Naive thymus-derived CD8-positive, alpha-beta T cell (primary cell): Measurements from ENCODE around the gene ZNF469. TPM values are rescaled to one million over a fixed set of nuclear protein-coding genes. Genes with fewer than 3 reads are reported as not detected.
A peak's percentile ranks its signal among the peaks of the same experiment; 100 is the strongest.
"Not testable (repeated sequence)": the region's sequence is repeated elsewhere in the genome, so short reads cannot be mapped to it uniquely, and the experiment has no call there.

ENCODE experiments used
- ATAC-seq, 2 donors: fragments of 150-1000 bp; cut with Tn5 transposase in 1 of 2; sonication (Bioruptor Pico), chemical (Tn5 transposase) in 1 of 2; 1 replicate in 1 of 2; 2 replicates in 1 of 2; pipeline ENCODE4 v1.10.0; 2021; ENCODE audit warnings: mild to moderate bottlenecking in 2 of 2, moderate library complexity in 2 of 2
- POLR2A ChIA-PET: fragments of 350-600 bp; sonication (Branson Sonifier 250); formaldehyde crosslinking; loops from one replicate; lab custom pipeline; 2021; ENCODE audit warnings: antibody characterized with exemption; lab: Charles Lee
- DNase-seq, 10 donors: peaks; one replicate each; pipeline versions ENCODE4 v3.0.0 to v3.0.0-alpha.2; 2020 to 2022
- H3K27ac Mint-ChIP-seq, 10 donors: one replicate each; pipeline ENCODE4 v1.8.0; 2020 to 2022; ENCODE audit warnings: mild to moderate bottlenecking in 10 of 10, mixed read lengths in 10 of 10, moderate library complexity in 4 of 10, inconsistent platforms in 1 of 10
- H3K27me3 Mint-ChIP-seq, 5 donors: one replicate each; pipeline ENCODE4 v1.8.0; 2021 to 2022; ENCODE audit warnings: mixed read lengths in 5 of 5
- H3K36me3 Mint-ChIP-seq, 3 donors: one replicate each; pipeline ENCODE4 v1.8.0; 2020 to 2022; ENCODE audit warnings: mixed read lengths in 3 of 3, mild to moderate bottlenecking in 2 of 3, inconsistent platforms in 1 of 3
- H3K4me1 Mint-ChIP-seq, 4 donors: one replicate each; pipeline ENCODE4 v1.8.0; 2021 to 2022; ENCODE audit warnings: mixed read lengths in 4 of 4
- H3K4me3 Mint-ChIP-seq, 10 donors: one replicate each; pipeline ENCODE4 v1.8.0; 2020 to 2022; ENCODE audit warnings: mild to moderate bottlenecking in 10 of 10, mixed read lengths in 10 of 10, moderate library complexity in 6 of 10, inconsistent platforms in 1 of 10
- H3K9me3 Mint-ChIP-seq, 9 donors: one replicate each; pipeline ENCODE4 v1.8.0; 2020 to 2022; ENCODE audit warnings: mixed read lengths in 9 of 9, mild to moderate bottlenecking in 3 of 9, inconsistent platforms in 1 of 9, moderate library complexity in 1 of 9
- polyA plus RNA-seq, 3 donors: library from polyadenylated mRNA; unstranded; fragments of 300-500 nt; fragmentation: Illumina TruSeq; gene quantifications; one replicate each; pipeline ENCODE4 v1.2.3, GENCODE V29; 2021
- total RNA-seq, 8 experiments: library from RNA in 2 of 8; stranded (reverse) in 2 of 8; gene quantifications; one replicate each; pipeline ENCODE4 v1.2.3 and lab custom pipeline; 2021 to 2026

ZNF469 gene
- total and polyA plus RNA-seq, 5 experiments from 2014 or later = 0.01 to 2.1 (median 0.10) TPM

DNA sequence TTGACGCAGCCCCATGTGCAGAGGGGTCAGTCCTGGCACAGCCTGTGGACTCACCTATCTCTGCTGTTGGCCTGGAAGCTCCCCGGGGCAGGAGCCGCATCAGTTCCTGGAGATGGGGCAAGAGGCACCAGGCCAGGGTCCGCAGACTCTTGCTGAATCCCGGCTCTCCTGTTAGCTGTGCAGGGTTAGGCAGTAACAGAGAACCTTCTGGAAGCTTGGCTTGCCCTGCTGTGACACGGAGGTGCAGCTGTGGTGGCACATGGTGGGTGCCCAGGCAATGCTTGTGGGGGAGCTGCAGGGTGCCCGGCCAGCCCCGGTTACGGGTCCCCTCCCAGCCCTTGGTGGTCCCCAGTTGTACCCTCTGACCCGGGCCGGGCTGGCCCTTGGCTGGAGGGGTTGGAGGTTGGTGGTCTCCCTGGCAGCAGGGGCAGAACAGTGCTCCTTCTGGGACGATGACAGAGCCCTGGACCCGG, 26.0 kb upstream of the ZNF469 start:
- DNase-seq (peak in 1 of 10 donors; percentile 58), ATAC-seq (no peak)
- Mint-ChIP-seq H3K36me3 (no peaks in the 10 kb centered on the region), H3K4me1 (no peaks in the 10 kb centered on the region), H3K9me3 (peaks cover 0 to 5% (median 1%) of the 10 kb centered on the region in 9 donors), H3K27ac (no peak overlapping the region), H3K4me3 (no peak overlapping the region), H3K27me3 (peaks cover 0 to 5% (median 0%) of the 10 kb centered on the region in 5 donors)
- POLR2A ChIA-PET = interaction anchor here (0.8 kb wide), 1 partner anchor 9 kb away, joined by 3 read pairs; no protein-coding TSS in a partner anchor

DNA sequence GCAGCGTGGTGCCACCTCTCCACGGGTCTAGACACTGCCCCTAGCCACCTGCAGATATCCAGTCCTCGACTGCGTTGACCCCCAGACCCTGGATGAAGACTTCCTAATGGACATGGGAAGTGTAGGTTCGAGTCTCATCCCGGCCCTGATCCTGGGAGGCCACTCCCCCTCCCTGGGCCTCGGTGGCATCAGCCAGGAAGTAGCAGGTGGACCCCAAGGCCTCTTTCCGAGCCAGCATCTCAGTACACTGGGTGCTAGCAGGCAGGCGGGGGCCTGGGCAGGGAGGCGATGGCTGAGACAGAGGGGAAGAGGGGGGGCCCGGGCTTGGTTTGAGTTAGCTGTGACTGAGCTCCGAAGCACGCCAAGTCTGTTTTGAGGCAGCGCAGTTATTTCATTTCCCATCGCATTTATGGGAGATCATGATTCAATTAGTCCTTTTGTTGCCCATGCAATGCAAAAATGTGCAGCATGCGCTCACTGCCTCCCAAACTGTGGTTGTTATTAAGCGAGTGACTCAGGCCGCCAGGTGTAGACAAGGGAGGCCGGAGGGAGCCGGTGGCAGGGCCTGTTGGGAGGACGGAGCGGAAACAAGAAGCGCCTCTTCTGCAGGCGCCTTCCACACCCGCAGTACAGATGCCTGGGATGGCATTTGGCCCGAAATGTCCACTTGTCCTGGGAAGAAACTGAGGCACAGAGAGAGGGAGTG, 25.3 kb upstream of the ZNF469 start:
- DNase-seq (peak in 1 of 10 donors; percentile 51), ATAC-seq (no peak)
- Mint-ChIP-seq H3K27ac (no peak overlapping the region), H3K9me3 (peaks cover 0 to 12% (median 4%) of the 10 kb centered on the region in 9 donors), H3K36me3 (peaks cover 0 to 6% (median under 1%) of the 10 kb centered on the region in 3 donors), H3K4me1 (no peaks in the 10 kb centered on the region), H3K4me3 (no peak overlapping the region), H3K27me3 (peaks cover 0 to 10% (median 2%) of the 10 kb centered on the region in 5 donors)
- POLR2A ChIA-PET = no interaction called here

DNA sequence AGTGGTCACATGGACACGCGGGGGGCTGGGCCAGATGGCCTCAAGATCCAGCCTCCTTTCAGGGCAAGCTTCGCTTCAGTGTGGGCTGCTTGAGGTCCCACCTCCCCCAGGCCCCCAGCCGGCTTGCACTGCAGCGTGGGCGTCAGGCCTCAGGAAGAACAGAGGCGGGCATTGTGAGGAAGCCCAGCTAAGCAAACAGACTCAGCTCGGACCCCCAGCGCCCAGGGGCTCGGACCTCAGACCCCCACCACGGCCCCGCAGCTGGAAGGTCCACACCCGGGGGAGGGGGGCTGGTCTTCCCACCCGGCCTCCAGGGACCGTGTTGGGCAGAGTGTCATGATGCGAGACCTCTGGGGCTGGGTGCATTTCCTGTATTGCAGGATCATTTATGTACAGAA, 24.7 kb upstream of the ZNF469 start:
- Mint-ChIP-seq H3K27me3 (peaks cover 0 to 14% (median 3%) of the 10 kb centered on the region in 5 donors), H3K4me3 (no peak overlapping the region), H3K9me3 (peaks cover 0 to 18% (median 9%) of the 10 kb centered on the region in 9 donors), H3K36me3 (peaks cover 0 to 12% (median 5%) of the 10 kb centered on the region in 3 donors), H3K27ac (no peak overlapping the region), H3K4me1 (no peaks in the 10 kb centered on the region)
- ATAC-seq (no peak), DNase-seq (peak in 1 of 10 donors; percentile 24)
- POLR2A ChIA-PET = no interaction called here

DNA sequence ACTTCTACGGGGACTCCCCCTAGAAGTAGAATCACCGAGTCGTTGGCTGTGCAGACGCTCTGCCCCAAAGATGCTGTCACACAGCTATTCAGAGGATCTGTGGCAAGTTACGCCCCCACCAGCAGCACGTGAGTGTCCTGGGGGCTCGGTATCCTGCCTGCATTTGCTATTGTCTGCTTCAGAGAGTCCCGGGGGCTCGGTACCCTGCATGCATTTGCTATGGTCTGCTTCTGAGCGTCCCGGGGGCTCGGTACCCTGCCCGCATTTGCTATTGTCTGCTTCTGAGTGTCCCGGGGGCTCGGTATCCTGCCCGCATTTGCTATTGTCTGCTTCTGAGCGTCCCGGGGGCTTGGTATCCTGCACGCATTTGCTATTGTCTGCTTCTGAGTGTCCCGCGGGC, 23.8 kb upstream of the ZNF469 start:
- DNase-seq (peak in 1 of 10 donors; percentile 50), ATAC-seq (no peak)
- Mint-ChIP-seq H3K36me3 (peaks cover 0 to 21% (median 8%) of the 10 kb centered on the region in 3 donors), H3K27me3 (peaks cover 5 to 22% (median 8%) of the 10 kb centered on the region in 5 donors), H3K4me3 (no peak overlapping the region), H3K4me1 (no peaks in the 10 kb centered on the region), H3K9me3 (peaks cover 0 to 28% (median 12%) of the 10 kb centered on the region in 9 donors), H3K27ac (peak overlapping the region in 1 of 10 donors; percentile 49)
- POLR2A ChIA-PET = no interaction called here

DNA sequence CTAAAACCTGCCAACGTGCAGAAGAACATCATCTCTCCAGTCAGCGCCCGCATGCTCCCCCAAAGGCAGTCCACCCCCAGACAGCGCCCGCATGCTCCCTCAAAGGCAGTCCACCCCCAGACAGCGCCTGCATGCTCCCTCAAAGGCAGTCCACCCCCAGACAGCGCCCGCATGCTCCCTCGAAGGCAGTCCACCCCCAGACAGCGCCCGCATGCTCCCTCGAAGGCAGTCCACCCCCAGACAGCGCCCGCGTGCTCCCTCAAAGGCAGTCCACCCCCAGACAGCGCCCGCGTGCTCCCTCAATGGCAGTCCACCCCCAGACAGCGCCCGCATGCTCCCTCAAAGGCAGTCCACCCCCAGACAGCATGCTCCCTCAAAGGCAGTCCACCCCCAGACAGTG, 22.4 kb upstream of the ZNF469 start:
- H3K27ac Mint-ChIP-seq, H3K4me3 Mint-ChIP-seq, POLR2A ChIA-PET, H3K4me1 Mint-ChIP-seq, DNase-seq, ATAC-seq: not testable (repeated sequence)
- peaks cover 0 to 22% (median 8%) of the 10 kb centered on the region in 3 donors for H3K36me3 Mint-ChIP-seq
- H3K9me3 Mint-ChIP-seq = peaks cover 0 to 29% (median 12%) of the 10 kb centered on the region in 9 donors
- H3K27me3 Mint-ChIP-seq = peaks cover 5 to 24% (median 10%) of the 10 kb centered on the region in 5 donors

DNA sequence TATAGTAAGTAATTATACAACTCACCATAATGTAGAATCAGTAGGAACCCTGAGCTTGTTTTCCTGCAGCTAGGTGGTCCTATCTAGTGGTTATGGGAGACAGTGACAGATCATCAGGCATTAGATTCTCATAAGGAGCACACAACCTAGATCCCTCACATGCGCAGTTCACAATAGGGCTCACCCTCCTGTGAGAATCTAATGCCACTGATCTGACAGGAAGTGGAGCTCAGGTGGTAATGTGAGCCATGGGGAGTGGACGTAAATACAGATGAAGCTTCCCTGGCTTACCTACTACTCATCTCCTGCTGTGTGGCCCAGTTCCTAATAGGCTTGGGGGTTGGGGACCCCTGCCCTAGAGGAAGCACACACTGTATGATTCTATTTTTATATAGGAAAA, 21.8 kb upstream of the ZNF469 start:
- peaks cover 0 to 22% (median 8%) of the 10 kb centered on the region in 3 donors for H3K36me3 Mint-ChIP-seq
- H3K4me3 Mint-ChIP-seq = no peak overlapping the region
- DNase-seq (no peak), ATAC-seq (no peak)
- H3K9me3 Mint-ChIP-seq = peaks cover 0 to 29% (median 12%) of the 10 kb centered on the region in 9 donors
- no peaks in the 10 kb centered on the region for H3K4me1 Mint-ChIP-seq
- H3K27me3 Mint-ChIP-seq = peaks cover 5 to 24% (median 10%) of the 10 kb centered on the region in 5 donors
- H3K27ac Mint-ChIP-seq = no peak overlapping the region
- POLR2A ChIA-PET = no interaction called here

DNA sequence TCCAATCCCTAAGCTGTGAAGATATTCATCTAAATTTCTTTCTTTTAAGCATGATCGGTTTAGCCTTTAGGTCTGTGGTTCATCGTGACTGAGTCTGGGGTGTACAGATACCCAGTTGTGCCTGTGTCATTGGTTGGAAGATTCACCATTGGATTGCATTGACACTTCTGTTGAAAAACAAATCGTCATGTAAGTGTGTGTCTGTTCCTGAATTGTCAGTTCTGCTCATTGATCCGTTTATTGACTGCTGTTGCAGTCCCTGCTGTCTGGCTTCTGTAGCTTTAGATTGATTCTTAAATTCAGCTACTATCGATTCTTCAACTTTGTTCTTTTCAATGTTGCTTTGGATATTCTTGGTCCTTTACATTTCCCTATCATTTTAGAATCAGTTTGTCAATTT, 21.0 kb upstream of the ZNF469 start:
- H3K36me3 Mint-ChIP-seq = peaks cover 0 to 22% (median 8%) of the 10 kb centered on the region in 3 donors
- ATAC-seq (no peak), DNase-seq (no peak)
- POLR2A ChIA-PET = no interaction called here
- peaks cover 5 to 24% (median 10%) of the 10 kb centered on the region in 5 donors for H3K27me3 Mint-ChIP-seq
- no peaks in the 10 kb centered on the region for H3K4me1 Mint-ChIP-seq
- no peak overlapping the region for H3K4me3 Mint-ChIP-seq
- H3K9me3 Mint-ChIP-seq = peaks cover 0 to 29% (median 12%) of the 10 kb centered on the region in 9 donors
- H3K27ac Mint-ChIP-seq = no peak overlapping the region

DNA sequence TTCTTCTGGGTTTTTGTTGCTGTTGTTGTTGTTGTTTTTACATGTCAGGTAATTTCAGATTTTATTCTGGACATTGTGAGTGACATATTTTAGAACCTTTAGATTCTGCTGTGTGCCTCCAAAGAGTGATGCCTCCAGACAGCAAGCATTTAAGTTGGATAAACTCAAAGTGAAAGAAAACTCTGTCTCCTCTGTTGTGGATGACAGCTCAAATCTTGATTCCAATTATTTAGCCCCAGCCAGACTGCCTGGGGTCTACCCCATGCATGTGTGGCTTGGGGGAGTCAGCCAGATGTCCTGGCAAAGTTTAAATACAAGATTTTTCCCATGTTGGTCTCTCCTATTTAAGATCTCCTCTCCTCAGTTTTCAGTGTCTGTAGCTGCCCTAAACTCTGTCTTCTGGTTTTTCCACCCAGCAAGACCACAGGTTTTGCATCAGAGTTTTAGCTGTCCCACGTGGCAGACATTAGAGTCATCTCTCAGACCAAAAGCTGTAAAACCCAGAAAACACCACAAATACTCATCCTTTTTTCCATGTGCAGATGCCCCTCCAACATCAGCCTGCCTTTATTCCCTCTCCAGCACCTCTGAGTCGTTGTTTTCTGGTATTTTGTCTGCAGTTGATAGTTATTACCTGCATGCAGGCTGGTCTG, 19.4 kb upstream of the ZNF469 start:
- Mint-ChIP-seq H3K27ac (no peak overlapping the region), H3K27me3 (peaks cover 5 to 24% (median 10%) of the 10 kb centered on the region in 5 donors), H3K36me3 (peaks cover 0 to 22% (median 8%) of the 10 kb centered on the region in 3 donors), H3K4me3 (no peak overlapping the region), H3K4me1 (no peaks in the 10 kb centered on the region), H3K9me3 (peaks cover 0 to 31% (median 12%) of the 10 kb centered on the region in 9 donors)
- POLR2A ChIA-PET = no interaction called here
- no peak for DNase-seq
- ATAC-seq = no peak

DNA sequence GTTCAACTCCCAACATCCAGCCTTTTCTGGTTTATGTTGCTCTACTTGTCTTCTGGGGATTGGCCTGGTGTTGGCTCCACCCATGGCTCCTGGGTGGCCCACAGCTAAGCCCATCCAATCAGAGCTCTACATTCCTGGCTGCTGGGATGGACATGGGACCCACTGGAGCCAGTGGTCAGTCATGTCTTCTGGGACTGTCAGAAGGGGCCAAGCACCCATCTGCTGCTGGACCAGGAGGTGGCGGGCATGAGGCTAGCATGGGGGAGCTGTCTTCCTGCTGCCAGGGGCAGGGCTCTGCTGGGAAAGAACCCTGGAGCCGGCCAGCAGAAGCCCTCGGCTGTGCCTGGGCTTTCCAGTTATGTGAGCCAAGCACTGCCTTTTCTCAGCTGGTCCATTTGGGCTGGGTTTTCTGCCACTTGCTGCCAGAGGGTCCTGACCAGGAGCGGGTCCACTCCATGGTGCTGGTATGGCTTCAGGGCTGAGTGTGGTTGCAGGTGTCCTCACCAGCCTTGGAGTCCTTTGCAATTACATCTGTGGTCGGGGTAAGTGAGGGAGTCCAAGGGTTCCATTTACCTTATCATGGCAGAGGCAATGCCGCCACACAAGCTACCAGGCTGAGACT, 17.4 kb upstream of the ZNF469 start:
- no peak for DNase-seq
- Mint-ChIP-seq H3K36me3 (peaks cover 0 to 22% (median 8%) of the 10 kb centered on the region in 3 donors), H3K4me1 (no peaks in the 10 kb centered on the region), H3K9me3 (peaks cover 0 to 31% (median 12%) of the 10 kb centered on the region in 9 donors), H3K27ac (no peak overlapping the region), H3K4me3 (no peak overlapping the region), H3K27me3 (peaks cover 5 to 24% (median 10%) of the 10 kb centered on the region in 5 donors)
- no peak for ATAC-seq
- POLR2A ChIA-PET = no interaction called here

DNA sequence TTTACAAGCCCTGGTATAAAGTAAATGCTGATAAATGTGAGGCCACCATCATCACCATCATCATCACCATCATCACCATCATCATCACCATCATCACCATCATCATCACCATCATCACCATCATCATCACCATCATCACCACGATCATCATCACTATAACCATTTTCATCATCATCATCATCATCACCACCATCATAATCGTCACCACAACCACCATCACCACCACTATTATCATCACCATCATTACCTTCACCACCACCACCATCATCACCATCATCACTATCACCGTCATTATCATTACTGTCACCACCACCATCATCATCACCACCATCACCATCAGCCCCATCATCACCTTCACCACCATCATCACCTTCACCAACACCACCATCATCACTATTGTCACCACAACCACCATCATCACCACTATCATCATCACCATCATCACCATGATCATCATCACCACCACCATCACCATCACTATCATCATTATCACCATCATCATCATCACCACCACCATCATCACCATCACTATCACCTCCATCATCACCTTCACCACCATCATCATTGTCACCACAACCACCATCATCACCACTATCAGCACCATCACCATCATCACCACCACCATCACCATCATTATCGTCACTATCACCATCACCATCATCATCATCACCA, 16.6 kb upstream of the ZNF469 start:
- DNase-seq (no peak), ATAC-seq (no peak)
- POLR2A ChIA-PET = no interaction called here
- Mint-ChIP-seq H3K27ac (no peak overlapping the region), H3K36me3 (peaks cover 0 to 22% (median 8%) of the 10 kb centered on the region in 3 donors), H3K9me3 (peaks cover 0 to 31% (median 12%) of the 10 kb centered on the region in 9 donors), H3K4me1 (no peaks in the 10 kb centered on the region), H3K27me3 (peaks cover 5 to 24% (median 10%) of the 10 kb centered on the region in 5 donors), H3K4me3 (no peak overlapping the region)

DNA sequence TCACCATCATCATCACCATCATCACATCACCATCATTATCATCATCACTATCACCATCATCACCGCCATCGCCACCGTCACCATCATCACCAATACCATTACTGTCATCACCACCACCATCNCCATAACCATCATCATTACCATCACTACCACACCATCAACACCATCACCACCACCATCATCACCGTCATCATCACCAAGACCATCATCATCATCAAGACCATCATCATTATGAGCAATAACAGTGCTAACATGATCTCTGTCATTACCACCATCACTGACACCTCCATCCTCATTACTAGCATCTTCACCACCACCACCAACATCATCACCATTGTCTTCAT, 16.1 kb upstream of the ZNF469 start:
- H3K4me1 Mint-ChIP-seq = no peaks in the 10 kb centered on the region

DNA sequence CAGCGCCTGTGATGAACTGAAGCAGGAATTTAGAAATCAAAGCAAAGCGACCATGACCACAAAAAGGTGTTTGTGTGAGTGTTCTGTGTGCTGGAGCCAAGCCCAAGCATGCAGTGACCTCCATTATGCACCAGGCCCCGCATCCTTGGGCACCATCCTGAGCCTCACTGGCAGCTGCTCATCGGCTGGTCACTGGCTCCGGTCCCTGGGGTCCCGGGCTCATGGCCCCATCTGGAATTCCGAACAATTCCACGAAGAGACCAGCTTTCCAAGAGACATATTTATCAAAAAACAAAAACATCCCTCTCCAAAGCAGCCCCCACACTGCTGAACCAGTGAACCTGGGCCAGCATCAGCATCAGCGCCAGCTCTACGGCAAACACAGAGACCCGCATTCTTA, 15.2 kb upstream of the ZNF469 start:
- POLR2A ChIA-PET = no interaction called here
- Mint-ChIP-seq H3K36me3 (peaks cover 0 to 15% (median 6%) of the 10 kb centered on the region in 3 donors), H3K4me3 (no peak overlapping the region), H3K27me3 (peaks cover 2 to 16% (median 10%) of the 10 kb centered on the region in 5 donors), H3K9me3 (peaks cover 0 to 21% (median 7%) of the 10 kb centered on the region in 9 donors), H3K27ac (no peak overlapping the region), H3K4me1 (no peaks in the 10 kb centered on the region)
- ATAC-seq (no peak), DNase-seq (no peak)

More for the DNA sequence above, 16.1 kb upstream of the ZNF469 start:
- POLR2A ChIA-PET = no interaction called here
- H3K27me3 Mint-ChIP-seq = peaks cover 5 to 20% (median 10%) of the 10 kb centered on the region in 5 donors
- no peak overlapping the region for H3K4me3 Mint-ChIP-seq
- no peak for DNase-seq
- ATAC-seq = no peak
- H3K9me3 Mint-ChIP-seq = peaks cover 0 to 28% (median 12%) of the 10 kb centered on the region in 9 donors
- no peak overlapping the region for H3K27ac Mint-ChIP-seq
- H3K36me3 Mint-ChIP-seq = peaks cover 0 to 22% (median 8%) of the 10 kb centered on the region in 3 donors
